ENCODE measurements around the gene ADAM29.
"Not testable (repeated sequence)": the region's sequence is repeated elsewhere in the genome, so short reads cannot be mapped to it uniquely, and the experiment has no call there.

ADAM29 gene

DNA sequence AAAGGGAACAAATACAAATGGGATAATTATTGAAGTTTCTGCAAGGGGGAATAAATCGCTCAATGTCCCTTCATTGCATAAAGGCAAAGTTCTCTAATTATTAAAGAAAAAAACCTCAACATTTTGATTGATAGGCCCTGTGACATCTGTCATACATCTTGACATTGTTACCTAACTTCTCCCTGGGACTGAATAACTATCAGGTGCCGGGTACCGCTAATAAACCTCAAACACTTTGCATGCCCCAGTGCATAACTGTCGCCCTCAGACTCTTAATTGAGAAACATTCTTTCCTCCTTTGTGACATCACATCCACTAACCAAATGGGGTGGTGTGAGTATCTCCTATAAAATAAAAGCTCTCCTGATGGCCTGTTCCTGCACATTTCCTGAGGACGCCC, at the start of gene ADAM29:
TSS of gene ADAM29 (plus strand) at position 301 of the 400 bp plus-strand sequence. CDS start 57,168 bp downstream, outside the sequence.
- no peak for DNase-seq

DNA sequence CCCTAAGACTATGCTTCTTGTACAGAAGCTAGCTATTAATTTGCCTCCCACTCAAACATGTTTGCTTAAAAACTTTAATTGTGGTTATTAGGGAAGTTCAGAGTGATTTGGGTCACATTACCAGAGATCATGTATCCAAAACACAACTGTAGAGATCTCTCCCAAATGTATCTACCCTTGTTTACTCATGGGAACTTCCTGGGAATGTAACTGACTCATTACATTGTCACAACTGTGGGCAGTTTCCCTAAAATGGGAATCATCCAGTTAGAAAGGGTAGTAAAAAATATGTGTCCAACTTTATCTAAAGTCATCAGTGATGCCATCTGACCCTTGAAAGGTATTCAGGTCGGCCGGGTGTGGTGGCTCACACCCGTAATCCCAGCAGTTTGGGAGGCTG, 48.8 kb upstream of the ADAM29 start:
- no peak for DNase-seq

DNA sequence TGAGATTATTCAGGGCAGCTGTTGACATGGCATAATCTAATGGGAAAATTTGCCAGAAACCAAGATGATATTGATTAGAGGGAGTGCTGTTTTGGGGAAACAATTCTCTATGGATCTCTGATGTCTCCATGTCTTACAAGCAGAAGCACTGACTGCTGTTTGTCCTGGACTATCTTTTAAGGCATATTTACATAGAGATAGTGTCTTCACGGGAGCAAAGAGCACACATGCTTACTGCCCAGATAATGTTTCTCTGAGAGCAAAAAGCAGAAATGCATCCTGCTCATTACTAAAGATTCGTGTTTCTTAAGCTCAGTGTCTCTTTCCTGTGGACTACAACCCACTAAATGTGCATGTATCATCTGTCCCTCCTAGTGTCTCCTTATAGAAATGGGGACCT, 47.8 kb upstream of the ADAM29 start:
- no peak for DNase-seq

DNA sequence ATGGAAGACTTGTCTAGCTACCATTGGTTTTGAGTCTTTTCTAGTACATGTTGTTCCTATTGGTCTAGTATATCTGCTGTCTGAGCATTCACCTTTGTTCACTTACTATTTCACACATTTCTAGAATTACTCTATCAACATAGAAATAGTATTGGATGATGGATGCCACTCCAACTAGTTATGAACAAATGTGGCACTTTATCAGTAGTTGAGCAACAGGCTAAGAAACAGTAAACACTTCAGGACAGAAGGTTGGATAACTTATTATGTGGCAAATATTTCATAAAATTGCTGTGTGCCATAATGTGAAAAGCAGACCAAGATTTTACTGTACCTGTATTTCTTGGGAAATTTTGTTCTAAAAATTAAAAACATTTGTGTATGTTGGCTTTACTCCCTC, 46.8 kb upstream of the ADAM29 start:
- no peak for DNase-seq

DNA sequence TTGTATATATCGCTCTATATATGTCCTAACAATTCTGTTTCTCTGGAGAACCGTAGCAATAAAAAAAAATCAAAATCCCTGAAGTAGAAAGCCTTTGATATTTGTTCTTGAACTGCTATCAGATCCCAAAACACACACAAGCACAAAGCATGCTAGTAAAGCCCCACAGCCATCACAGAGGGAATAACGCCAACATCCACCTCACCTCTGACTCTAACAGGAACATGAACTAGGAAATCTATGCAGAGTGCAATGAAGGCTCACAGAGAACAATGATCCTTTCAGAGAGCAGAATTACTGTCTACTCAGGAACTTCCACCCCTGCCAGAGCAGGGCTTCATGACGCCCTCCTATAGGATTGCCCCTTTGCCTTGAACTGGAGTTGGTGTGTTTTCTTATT, 45.0 kb upstream of the ADAM29 start:
- not testable (repeated sequence) for DNase-seq

DNA sequence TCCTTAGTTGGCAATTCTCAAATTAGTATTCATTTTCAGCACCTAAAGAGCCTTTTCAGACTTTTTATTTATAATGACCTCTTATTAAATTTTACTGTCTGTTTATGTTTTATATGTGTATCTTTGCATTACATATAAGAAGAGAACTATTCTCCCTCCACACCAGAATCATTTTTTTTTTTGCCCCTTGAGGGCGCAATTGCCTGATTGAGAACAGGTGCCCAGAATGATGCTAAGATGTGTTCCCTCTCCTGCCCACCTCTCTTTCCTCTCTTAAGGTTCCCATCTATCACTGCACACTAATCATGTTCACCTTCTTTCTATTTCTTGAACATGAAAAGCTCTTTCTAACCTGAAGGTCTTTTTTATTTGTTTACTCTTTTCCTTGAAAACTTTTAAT, 44.2 kb upstream of the ADAM29 start:
- no peak for DNase-seq

DNA sequence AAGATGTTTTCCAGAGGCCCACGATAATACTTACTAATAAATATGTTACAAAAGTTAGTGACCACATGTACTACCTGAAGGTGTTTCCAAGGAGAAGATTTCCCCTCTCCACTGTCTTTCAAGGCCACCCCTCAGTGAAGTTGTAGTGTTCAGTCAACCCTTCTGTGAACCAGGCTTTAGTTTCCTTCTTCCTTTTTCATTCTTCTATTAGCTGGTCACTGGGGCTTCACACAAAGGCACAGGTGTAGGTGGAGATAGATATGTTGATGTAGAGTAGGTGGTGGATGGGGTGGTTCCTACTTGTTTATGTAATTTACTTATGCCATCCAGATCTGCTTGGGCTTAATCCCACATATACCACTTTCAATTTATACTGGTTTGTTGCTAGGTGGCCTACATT, 43.3 kb upstream of the ADAM29 start:
- DNase-seq, result no peak

DNA sequence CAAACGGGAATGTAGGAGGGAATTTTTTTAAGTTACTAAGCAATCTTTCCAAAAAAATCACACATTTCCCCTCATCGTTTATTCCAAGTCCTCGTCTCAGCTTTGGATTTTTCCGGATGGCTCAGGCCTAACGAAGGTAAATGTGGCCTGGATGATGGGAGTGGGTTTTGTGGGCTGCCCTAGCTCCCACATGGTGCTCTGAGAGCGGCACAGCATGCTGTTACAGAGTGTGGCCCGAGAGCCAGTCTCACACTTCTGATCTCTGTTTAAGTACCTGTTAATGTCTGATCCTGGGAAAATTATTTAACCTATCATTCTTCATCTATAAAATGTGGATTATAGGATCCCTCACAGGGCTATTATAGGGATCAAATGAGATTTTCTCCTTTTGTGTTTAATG, 38.2 kb upstream of the ADAM29 start:
- no peak for DNase-seq

DNA sequence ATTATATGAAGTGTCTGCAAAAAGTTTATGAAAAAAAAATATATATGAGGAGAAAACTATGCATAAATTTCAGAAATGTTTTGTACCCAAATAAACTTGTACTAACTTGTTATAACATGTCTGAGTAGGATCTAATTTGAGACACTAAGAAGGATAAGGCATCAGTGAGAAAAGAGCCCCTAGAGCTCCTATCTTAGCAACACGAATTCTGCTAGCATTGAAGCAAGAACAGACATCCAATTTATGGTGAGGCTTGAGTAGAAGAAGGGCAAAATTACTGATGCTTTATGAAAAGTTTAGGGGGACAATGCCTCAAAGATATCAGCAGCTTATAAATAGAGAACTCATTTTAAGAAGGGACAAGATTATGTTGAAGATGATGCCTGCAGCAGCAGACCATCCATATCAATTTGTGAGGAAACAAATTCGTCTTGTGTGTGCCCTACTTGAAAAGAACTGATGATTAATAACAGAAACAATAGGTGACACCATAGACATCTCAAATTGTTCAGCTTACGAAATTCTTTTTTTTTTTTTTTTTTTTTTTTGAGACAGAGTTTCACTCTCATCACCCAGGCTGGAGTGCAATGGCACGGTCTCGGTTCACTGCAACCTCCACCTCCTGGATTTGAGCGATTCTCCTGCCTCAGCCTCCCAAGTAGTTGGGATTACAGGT, 35.7 kb upstream of the ADAM29 start:
- DNase-seq, result no peak

DNA sequence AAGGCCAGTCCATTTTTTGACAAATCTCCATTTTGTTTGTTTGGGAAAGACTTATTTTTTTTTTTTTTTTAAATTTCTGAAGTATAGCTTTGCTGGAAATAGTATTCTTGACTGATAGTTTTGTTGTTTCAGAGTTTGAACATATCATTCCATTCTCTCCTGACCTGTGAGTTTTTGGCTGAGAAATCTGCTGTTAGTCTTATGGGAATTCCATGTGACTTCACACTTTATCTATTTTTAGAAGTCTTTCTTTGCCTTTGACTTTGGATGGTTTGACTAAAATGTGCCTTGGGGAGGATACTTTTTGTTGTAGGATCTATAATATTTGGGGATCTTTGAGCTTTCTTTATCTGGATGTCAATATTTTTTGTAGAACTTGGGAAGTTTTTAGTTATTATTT, 10.7 kb upstream of the ADAM29 start:
- DNase-seq, result no peak

DNA sequence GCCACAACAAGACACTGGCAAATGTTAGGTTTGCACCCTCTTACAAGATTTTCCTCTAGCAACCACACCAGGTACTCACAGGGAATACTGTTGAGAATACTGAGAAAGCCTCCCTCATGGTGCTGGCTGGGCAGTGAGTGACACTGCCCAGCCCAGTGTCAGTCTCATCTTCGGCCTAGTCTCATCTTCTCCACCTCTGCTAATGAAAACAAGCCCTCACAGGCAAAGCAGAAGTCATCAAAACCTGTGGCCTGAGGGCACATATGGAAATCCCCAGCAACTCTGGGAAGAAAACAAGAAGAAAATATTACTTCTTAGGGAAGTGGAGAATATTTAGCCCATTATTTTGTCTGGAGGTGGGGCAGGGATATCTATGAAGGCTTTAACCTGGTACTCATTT, 7.9 kb upstream of the ADAM29 start:
- no peak for DNase-seq

DNA sequence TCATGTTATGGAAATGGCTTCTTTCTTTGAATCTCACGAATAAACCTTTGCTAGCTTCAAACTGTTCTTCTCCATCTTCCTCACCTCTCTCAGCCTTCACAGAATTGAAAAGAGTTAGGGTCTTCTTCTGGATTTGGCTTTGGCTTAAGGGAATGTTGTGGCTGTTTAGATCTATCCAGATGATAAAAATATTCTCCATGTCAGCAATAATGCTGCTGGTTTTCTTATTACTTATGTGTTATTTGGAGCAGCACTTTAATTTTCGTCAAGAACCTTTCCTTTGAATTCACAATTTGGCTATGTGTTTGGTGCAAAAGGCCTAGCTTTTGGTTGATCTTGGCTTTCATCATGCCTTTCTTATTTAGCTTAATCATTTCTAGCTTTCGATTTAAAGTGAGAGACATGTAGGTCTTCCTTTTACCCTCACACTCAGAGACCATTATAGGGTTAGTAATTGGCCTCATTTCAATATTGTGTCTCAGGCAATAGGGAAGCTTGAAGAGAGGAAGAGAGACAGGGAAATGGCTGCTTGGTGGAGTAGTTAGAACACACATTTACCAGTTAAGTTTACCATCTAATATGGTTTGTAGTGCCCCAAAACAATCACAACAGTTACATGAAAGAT, 5.1 kb upstream of the ADAM29 start:
- DNase-seq, result no peak

DNA sequence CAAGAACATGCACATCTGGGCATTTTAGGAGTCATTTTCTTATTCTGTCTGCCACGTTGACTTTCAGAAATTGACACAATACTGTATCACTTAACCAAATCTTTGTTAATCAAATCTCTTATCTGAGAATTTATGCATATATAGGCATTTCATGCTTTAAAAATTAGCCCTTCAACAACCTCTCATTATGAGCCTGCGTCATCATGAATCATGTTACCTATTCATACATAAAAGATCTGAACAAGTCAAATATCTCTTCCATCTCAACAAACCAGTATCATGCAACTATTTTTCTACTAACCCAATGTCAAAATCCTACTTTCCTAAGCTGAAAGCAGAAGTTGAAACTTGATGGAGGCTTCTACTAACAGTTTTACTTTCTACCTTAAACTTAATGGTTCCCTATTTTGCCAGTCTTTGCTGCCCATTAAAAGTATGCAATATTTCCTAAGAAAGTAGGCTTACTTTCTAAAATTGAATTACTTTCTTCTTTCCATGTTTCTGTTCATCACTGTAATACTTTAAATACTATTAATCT, 1.8 kb downstream of the ADAM29 start:
- no peak for DNase-seq

DNA sequence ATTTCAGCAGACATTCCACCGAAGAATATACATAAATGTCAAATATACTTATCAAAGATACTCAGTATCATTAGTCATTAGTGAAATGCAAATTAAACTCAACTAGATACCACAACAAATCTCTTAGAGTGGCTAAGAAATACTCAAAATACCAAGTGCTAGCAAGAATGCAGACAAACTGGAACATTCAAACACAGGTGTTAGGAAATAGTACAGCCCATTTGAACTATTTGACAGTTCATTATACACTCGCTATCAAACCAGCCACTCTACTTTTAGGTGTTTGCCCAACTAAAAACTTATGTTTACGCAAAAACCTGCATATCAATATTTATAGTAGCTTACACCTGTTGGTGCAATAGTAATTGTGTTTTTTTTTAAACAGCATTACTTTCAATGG, 8.8 kb downstream of the ADAM29 start:
- DNase-seq, result no peak

DNA sequence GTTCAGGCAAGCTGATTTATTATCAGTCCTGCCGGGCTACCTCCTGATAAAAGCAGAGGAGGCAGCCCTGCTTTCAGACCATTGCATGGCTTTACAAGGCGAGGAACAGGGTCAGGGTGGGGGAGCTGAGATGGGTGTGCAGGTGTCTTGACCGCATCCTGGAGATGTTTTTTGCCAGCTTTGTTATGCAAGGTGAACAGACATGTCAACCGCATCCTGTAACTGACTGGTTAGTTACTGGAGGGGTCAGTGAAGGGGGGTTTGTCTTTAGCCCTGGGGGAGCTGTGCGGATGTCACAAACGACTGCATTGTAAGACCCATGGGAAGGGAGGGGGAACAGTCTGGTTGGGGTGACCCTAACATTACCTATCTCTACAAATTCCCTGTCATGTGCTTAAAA, 10.0 kb downstream of the ADAM29 start:
- DNase-seq, result no peak

DNA sequence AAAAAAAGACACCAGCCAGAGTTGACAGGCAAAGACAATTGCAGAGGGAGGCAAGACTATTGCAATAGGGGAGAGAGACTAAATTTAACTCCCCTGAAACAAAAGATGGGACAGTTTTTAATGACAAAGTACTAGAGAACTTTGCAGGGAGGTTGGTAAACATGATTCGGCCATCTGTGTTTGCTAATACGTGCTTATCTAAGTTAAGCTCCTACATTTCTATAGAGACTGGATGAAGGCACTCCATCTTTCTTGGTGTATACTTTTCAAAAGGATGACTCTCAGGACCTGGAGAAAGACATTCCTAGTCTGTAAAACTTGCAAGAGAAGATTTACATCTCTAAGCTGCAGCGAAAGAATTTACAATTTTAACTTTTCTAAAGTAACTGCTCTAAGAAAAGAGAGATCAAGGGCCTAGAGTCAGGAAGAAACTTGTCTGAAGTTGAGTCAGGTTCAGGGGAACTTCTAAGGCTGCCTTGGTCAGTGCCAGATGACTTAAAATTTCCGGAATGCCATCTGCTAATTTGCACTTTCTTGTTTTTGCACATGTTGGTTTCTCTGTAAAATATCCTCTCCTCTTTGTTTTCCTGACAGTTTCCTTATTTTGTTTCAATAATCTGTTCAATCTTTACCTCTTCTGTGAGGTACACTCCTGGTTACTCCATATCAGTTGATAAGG, 10.6 kb downstream of the ADAM29 start:
- DNase-seq, result no peak

DNA sequence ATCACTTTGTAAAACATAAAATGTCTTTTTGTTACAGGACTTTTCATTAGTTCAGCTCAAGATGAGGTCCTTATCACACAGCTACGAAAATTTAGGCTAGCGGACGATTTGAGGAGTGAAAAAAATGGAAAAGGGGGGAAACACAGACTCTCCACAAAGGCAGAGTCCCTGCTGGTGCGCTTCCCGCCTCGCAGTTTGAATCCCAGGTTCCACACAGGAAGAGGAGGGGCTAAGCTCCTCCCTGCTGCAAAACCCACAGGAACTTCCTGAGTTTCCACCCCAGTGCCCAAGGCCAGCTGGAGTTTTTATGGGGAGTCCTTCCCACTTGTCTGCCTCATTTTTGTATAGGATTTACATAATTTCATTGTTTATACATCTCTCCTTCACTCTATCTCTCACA, 11.2 kb downstream of the ADAM29 start:
- no peak for DNase-seq

DNA sequence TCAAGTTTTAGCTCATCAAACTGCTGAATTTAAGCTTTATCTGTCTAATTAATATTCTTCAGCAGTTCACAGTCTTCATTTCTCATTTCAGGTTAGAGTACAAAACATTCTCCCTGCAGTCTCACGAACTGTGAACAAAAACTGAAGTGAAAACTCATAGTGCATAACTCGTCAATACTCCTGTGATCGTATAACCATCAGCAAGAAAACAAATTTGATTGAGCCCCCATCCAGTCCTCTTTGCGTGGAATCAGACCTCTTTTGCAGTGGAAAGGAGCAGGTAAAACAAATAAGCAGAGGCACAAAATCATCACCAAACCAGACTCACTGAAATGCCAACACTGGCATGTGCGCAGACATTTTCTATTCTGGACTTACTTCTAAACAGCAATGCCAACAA, 12.7 kb downstream of the ADAM29 start:
- DNase-seq, result no peak

DNA sequence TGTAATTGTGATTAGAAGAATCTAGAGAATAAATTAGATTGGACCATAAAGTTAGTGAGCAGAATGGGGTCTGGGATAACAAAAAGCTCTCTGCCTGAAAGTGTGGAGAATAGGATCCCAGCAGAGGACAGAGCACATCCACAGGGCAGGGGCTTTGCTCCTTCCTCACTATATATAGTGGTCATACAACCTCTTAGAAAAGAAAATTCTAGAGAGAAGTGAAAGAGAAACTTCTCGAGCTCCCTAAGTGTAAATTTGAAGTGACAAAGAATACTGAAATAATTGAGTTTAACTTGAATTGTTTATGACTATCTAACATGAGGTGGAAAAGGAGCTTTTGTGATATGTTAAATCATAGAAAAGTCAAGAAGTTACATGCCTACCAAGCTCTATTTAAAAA, 14.9 kb downstream of the ADAM29 start:
- DNase-seq, result no peak

DNA sequence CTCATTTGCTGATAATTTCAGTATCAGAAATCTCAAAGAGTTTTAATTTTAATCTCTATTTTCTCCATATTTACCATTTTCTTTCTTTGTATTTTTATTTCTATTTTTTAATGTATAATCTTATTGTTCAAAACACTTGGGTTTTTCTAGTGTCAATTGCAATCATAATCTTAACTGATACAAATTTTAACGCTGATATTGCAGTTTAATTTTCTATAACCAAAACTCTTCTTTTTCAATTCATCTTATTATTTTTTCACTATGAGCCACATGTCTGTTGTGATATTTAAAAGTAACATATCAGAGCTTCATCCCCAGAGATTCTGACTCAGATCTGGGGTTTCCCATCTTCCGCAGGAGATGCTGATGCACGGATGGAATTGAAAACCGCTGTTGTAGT, 16.2 kb downstream of the ADAM29 start:
- no peak for DNase-seq

DNA sequence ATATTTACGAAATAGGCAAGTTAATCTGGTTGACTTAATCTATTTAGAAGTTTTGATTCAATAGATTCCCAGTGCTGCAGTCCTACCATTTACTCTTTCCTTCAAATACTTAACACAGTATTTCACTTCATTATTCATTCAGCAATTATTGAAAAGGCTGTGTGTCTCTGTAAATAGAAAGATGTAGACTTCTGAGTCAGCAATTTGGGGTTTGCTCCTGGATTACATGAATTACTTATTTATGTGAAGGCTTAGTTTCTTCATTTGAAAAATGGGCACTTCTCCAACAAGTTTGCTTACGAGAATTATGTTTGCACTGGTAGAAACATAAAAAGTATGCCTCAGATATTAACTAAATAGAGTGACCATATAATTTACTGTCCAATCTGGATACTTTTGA, 17.4 kb downstream of the ADAM29 start:
- DNase-seq, result no peak

DNA sequence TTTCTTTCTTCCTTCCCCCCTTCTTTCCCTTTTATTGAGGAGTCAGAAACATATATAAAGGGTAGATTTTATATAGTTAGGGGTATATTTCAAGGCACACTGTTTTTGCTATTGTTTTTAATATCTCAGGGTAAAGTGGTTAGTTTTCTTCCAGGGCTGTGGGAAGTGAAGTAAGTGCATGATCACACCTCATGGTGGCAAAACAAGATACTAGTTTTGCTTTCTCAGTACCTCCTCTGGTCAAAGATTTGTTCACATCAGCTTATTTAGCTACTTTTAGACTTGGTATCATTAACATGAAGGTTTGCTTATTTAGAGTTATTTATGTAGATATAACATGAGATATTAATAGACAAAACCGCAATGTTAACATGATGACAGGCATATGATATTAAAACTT, 21.8 kb downstream of the ADAM29 start:
- DNase-seq, result no peak

DNA sequence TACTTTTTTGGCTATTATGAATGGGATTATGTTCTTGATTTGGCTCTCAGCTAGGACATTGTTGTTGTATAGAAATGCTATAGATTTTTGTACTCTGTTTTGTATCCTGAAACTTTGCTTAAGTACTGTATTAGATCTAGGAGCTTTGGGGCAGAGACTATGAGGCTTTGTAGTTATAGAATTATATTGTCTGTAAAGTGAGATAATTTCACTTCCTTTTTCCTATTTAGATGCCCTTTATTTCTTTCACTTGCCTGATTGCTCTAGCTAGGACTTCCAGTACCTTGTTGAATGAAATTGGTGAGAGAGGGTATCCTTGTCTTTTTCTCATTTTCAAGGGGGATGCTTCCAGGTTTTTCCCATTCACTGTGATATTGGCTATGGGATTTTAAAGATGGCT, 28.1 kb downstream of the ADAM29 start:
- DNase-seq, result no peak

DNA sequence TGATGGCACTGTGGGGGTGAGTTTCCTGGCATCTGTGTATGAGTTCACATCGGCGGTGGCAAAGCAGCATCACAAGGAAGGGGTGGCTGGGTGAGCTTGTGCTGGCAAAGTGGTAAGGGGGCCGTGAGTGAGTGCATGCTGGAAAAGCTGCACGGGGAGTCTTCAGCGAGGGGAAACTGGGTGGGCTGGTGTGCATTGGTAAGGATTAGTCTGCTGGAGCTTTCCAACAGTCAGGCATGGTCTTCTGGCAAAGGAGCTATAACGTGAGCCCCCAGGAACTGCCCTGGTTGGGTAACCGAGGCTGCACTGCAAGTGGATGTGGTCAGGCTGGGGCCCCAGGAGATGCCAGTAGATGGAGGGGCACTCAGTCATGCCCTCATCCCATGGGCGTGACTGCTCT, 30.7 kb downstream of the ADAM29 start:
- no peak for DNase-seq
